ENCODE results near the gene SRSF7. TPM values are rescaled to one million over a fixed set of nuclear protein-coding genes. Genes with fewer than 3 reads are reported as not detected.
"Not testable (repeated sequence)": the region's sequence is repeated elsewhere in the genome, so short reads cannot be mapped to it uniquely, and the experiment has no call there.

SRSF7 gene
- total RNA-seq, 2 experiments from 2014 or later = 194 to 309 TPM

GRCh38 chr2:38716185-38716584 is 35.0 kb downstream of the SRSF7 start:
- Mint-ChIP-seq H3K36me3 (ENCODE audit: low read depth) (peaks cover 67% of the 10 kb centered on the region), H3K4me3 (no peak overlapping the region)
- POLR2A ChIA-PET = no interaction called here

GRCh38 chr2:38714941-38715340 is 36.2 kb downstream of the SRSF7 start:
- H3K36me3 Mint-ChIP-seq (ENCODE audit: low read depth) = peaks cover 62% of the 10 kb centered on the region
- H3K27me3 Mint-ChIP-seq; H3K9me3 Mint-ChIP-seq (ENCODE audit: low read depth); intact Hi-C loops (cut with DNase I, micrococcal nuclease); H3K4me3 Mint-ChIP-seq; DNase-seq: not testable (repeated sequence)
- POLR2A ChIA-PET = interaction anchor here (0.7 kb wide), 1 partner anchor 129 kb away, joined by 3 read pairs; no protein-coding TSS in a partner anchor
- CTCF ChIA-PET = interaction anchor here (0.8 to 2.2 kb wide), 3 partner anchors 10 to 133 kb away, joined by 3 to 12 read pairs (median 3); no protein-coding TSS in a partner anchor
- peaks cover 68% of the 10 kb centered on the region for H3K4me1 Mint-ChIP-seq
- peak; percentile 51 for ATAC-seq
- H3K27ac Mint-ChIP-seq = peak overlapping the region; percentile 92

More at GRCh38 chr2:38716185-38716584, 35.0 kb downstream of the SRSF7 start:
- DNase-seq (no peak), ATAC-seq (no peak)
- Mint-ChIP-seq H3K9me3 (ENCODE audit: low read depth) (peaks cover 12% of the 10 kb centered on the region), H3K4me1 (peaks cover 70% of the 10 kb centered on the region), H3K27ac (peak overlapping the region; percentile 56), H3K27me3 (no peaks in the 10 kb centered on the region)
- intact Hi-C loops (cut with DNase I, micrococcal nuclease) = no loop called here
- CTCF ChIA-PET = interaction anchor here (1.2 to 2.2 kb wide), 3 partner anchors 16 to 134 kb away, joined by 3 to 12 read pairs (median 3); no protein-coding TSS in a partner anchor

GRCh38 chr2:38713338-38713737 is 37.8 kb downstream of the SRSF7 start:
- POLR2A ChIA-PET = interaction anchor here (0.6 to 1.2 kb wide), 2 partner anchors 60 to 1108 kb away, joined by 3 to 5 read pairs; no protein-coding TSS in a partner anchor
- intact Hi-C loops (cut with DNase I, micrococcal nuclease) = no loop called here
- Mint-ChIP-seq H3K4me3 (no peak overlapping the region), H3K4me1 (peaks cover 76% of the 10 kb centered on the region), H3K27me3 (no peaks in the 10 kb centered on the region), H3K9me3 (ENCODE audit: low read depth) (peaks cover 3% of the 10 kb centered on the region), H3K36me3 (ENCODE audit: low read depth) (peaks cover 59% of the 10 kb centered on the region), H3K27ac (peak overlapping the region; percentile 64)
- no peak for ATAC-seq
- DNase-seq = no peak
- CTCF ChIA-PET = interaction anchor here (0.6 to 1.3 kb wide), 7 partner anchors 10 to 132 kb away, joined by 3 to 7 read pairs (median 5); partner anchors contain the start of gene HNRNPLL

- intact Hi-C loops (cut with DNase I, micrococcal nuclease) = no loop called here
- no peak for ATAC-seq
- Mint-ChIP-seq H3K27me3 (no peaks in the 10 kb centered on the region), H3K9me3 (ENCODE audit: low read depth) (peaks cover 3% of the 10 kb centered on the region), H3K27ac (peak overlapping the region; percentile 64), H3K36me3 (ENCODE audit: low read depth) (peaks cover 59% of the 10 kb centered on the region), H3K4me3 (no peak overlapping the region), H3K4me1 (peaks cover 77% of the 10 kb centered on the region)
- ChIA-PET POLR2A (interaction anchor here (1.2 kb wide), 1 partner anchor 59 kb away, joined by 5 read pairs; no protein-coding TSS in a partner anchor), CTCF (interaction anchor here (0.6 to 1.3 kb wide), 6 partner anchors 10 to 131 kb away, joined by 3 to 7 read pairs (median 5); partner anchors contain the start of gene HNRNPLL)
- DNase-seq = peak; percentile 22
Measured at GRCh38 chr2:38712871-38713270, 38.3 kb downstream of the SRSF7 start.

- POLR2A ChIA-PET = interaction anchor here (0.8 kb wide), 1 partner anchor 27 kb away, joined by 4 read pairs; no protein-coding TSS in a partner anchor
- no peak for DNase-seq
Measured at GRCh38 chr2:38712413-38712812, 38.7 kb downstream of the SRSF7 start.

GRCh38 chr2:38711558-38711957 is 39.6 kb downstream of the SRSF7 start:
- ATAC-seq = no peak
- ChIA-PET POLR2A (interaction anchor here (0.8 kb wide), 1 partner anchor 28 kb away, joined by 4 read pairs; no protein-coding TSS in a partner anchor), CTCF (interaction anchor here (1.9 kb wide), 1 partner anchor 130 kb away, joined by 6 read pairs; no protein-coding TSS in a partner anchor)
- peaks cover 3% of the 10 kb centered on the region for H3K9me3 Mint-ChIP-seq (ENCODE audit: low read depth)
- intact Hi-C loops (cut with DNase I, micrococcal nuclease) = no loop called here
- peak overlapping the region; percentile 0 for H3K27ac Mint-ChIP-seq
- H3K4me3 Mint-ChIP-seq = no peak overlapping the region
- peaks cover 85% of the 10 kb centered on the region for H3K4me1 Mint-ChIP-seq
- H3K27me3 Mint-ChIP-seq = no peaks in the 10 kb centered on the region
- DNase-seq = no peak
- H3K36me3 Mint-ChIP-seq (ENCODE audit: low read depth) = peaks cover 54% of the 10 kb centered on the region

More at GRCh38 chr2:38712413-38712812, 38.7 kb downstream of the SRSF7 start:
- no peak for ATAC-seq
- CTCF ChIA-PET = interaction anchor here (1.9 kb wide), 1 partner anchor 131 kb away, joined by 6 read pairs; no protein-coding TSS in a partner anchor
- Mint-ChIP-seq H3K27ac (peak overlapping the region; percentile 64), H3K27me3 (no peaks in the 10 kb centered on the region), H3K4me3 (no peak overlapping the region), H3K9me3 (ENCODE audit: low read depth) (peaks cover 3% of the 10 kb centered on the region), H3K4me1 (peaks cover 79% of the 10 kb centered on the region), H3K36me3 (ENCODE audit: low read depth) (peaks cover 56% of the 10 kb centered on the region)
- intact Hi-C loops (cut with DNase I, micrococcal nuclease) = no loop called here

- POLR2A ChIA-PET = interaction anchor here (0.7 kb wide), 1 partner anchor 561 kb away, joined by 6 read pairs; no protein-coding TSS in a partner anchor
- Mint-ChIP-seq H3K27ac (peak overlapping the region; percentile 88), H3K9me3 (ENCODE audit: low read depth) (peaks cover 3% of the 10 kb centered on the region), H3K27me3 (no peaks in the 10 kb centered on the region), H3K36me3 (ENCODE audit: low read depth) (peaks cover 46% of the 10 kb centered on the region), H3K4me3 (peak overlapping the region; percentile 48), H3K4me1 (peaks cover 76% of the 10 kb centered on the region)
- DNase-seq (peak; percentile 70), ATAC-seq (peak; percentile 75)
- CTCF ChIA-PET = interaction anchor here (0.6 to 2.5 kb wide), 5 partner anchors 9 to 128 kb away, joined by 3 to 12 read pairs (median 3); no protein-coding TSS in a partner anchor
- intact Hi-C loops (cut with DNase I, micrococcal nuclease) = loop anchor here (1.0 to 2.0 kb wide), 4 partner anchors 13 to 56 kb away; partner anchors contain the start of gene GALM (in 1 of the 2)
Measured at GRCh38 chr2:38709567-38710194, 41.5 kb downstream of the SRSF7 start.

- peak overlapping the region; percentile 48 for H3K4me3 Mint-ChIP-seq
- no peak for DNase-seq
- POLR2A ChIA-PET = interaction anchor here (0.7 kb wide), 1 partner anchor 561 kb away, joined by 6 read pairs; no protein-coding TSS in a partner anchor
- ATAC-seq = peak; percentile 4
- peaks cover 72% of the 10 kb centered on the region for H3K4me1 Mint-ChIP-seq
- H3K27ac Mint-ChIP-seq = peak overlapping the region; percentile 88
- intact Hi-C loops (cut with DNase I, micrococcal nuclease) = loop anchor here (1.0 to 2.0 kb wide), 4 partner anchors 14 to 56 kb away; partner anchors contain the start of gene GALM (in 1 of the 2)
- H3K36me3 Mint-ChIP-seq (ENCODE audit: low read depth) = peaks cover 40% of the 10 kb centered on the region
- peaks cover 3% of the 10 kb centered on the region for H3K9me3 Mint-ChIP-seq (ENCODE audit: low read depth)
- no peaks in the 10 kb centered on the region for H3K27me3 Mint-ChIP-seq
- CTCF ChIA-PET = interaction anchor here (0.6 to 2.5 kb wide), 8 partner anchors 9 to 127 kb away, joined by 3 to 12 read pairs (median 3); no protein-coding TSS in a partner anchor
Measured at GRCh38 chr2:38708900-38709566, 42.1 kb downstream of the SRSF7 start.

- Mint-ChIP-seq H3K4me1 (peaks cover 68% of the 10 kb centered on the region), H3K27ac (peak overlapping the region; percentile 88), H3K4me3 (peak overlapping the region; percentile 48), H3K36me3 (ENCODE audit: low read depth) (peaks cover 40% of the 10 kb centered on the region)
- DNase-seq = peak; percentile 37
- peak; percentile 31 for ATAC-seq
- POLR2A ChIA-PET; H3K9me3 Mint-ChIP-seq (ENCODE audit: low read depth); H3K27me3 Mint-ChIP-seq: not testable (repeated sequence)
- CTCF ChIA-PET = interaction anchor here (0.7 to 2.5 kb wide), 6 partner anchors 10 to 127 kb away, joined by 3 to 12 read pairs (median 3); no protein-coding TSS in a partner anchor
- intact Hi-C loops (cut with DNase I, micrococcal nuclease) = loop anchor here (2.0 kb wide), 2 partner anchors 14 to 42 kb away; partner anchors contain the start of gene GALM (in 1 of the 2)
Measured at GRCh38 chr2:38708491-38708890, 42.7 kb downstream of the SRSF7 start.

- ATAC-seq (no peak), DNase-seq (no peak)
- intact Hi-C loops (cut with DNase I, micrococcal nuclease) = no loop called here
- ChIA-PET CTCF (interaction anchor here (1.5 kb wide), 2 partner anchors 16 to 125 kb away, joined by 4 to 6 read pairs; no protein-coding TSS in a partner anchor), POLR2A (no interaction called here)
- Mint-ChIP-seq H3K9me3 (ENCODE audit: low read depth) (peaks cover 3% of the 10 kb centered on the region), H3K4me1 (peaks cover 64% of the 10 kb centered on the region), H3K4me3 (no peak overlapping the region), H3K36me3 (ENCODE audit: low read depth) (peaks cover 38% of the 10 kb centered on the region), H3K27ac (peak overlapping the region; percentile 28), H3K27me3 (no peaks in the 10 kb centered on the region)
Measured at GRCh38 chr2:38706846-38707345, 44.3 kb downstream of the SRSF7 start.
